AG04450 (cell line): Measurements from ENCODE around the gene FSTL1. TPM values are rescaled to one million over a fixed set of nuclear protein-coding genes. Genes with fewer than 3 reads are reported as not detected.

Experiments used
- CTCF ChIA-PET: fragments of 300-600, 350-600 bp; formaldehyde crosslinking; extraction: SDS; loops from one replicate; lab custom pipeline; 2022; ENCODE audit warnings: antibody characterized with exemption, inconsistent platforms; lab: Charles Lee
- POLR2A ChIA-PET: fragments of 350-600 bp; formaldehyde crosslinking; extraction: SDS; loops from one replicate; lab custom pipeline; 2021; ENCODE audit warnings: antibody characterized with exemption, inconsistent platforms; lab: Yijun Ruan, JAX
- DNase-seq: peaks from one replicate; pipeline ENCODE4 v3.0.0-alpha.2; 2011; ENCODE audit warnings: low read depth, low spot score
- H3K27ac ChIP-seq: one replicate; pipeline ENCODE4 v1.5.1; 2012; ENCODE audit warnings: low read depth, low read length, control low read depth
- H3K27me3 ChIP-seq: one replicate; pipeline ENCODE4 v1.6.0; 2012; ENCODE audit warnings: low read length; ENCODE audit not compliant: control insufficient read depth, insufficient read depth
- H3K4me3 ChIP-seq: 2 replicates; pipeline ENCODE4 v1.5.1; 2011; ENCODE audit warnings: mild to moderate bottlenecking, low read depth, low read length, control low read depth
- H3K9me3 ChIP-seq: 2 replicates; pipeline ENCODE4 v1.5.1; 2012; ENCODE audit warnings: low read length; ENCODE audit not compliant: control insufficient read depth, insufficient read depth
- polyA plus RNA-seq: library from polyadenylated mRNA; depleted of rRNA; stranded (reverse); fragments of >200 nt; gene quantifications from 2 replicates; pipeline ENCODE4 v1.2.3, GENCODE V29; 2011
- TF ChIP-seq, protein P1 (sequence below): IDR thresholded peaks from 2 replicates; pipeline ENCODE4 v1.5.1; 2011; ENCODE audit warnings: low read depth, low read length, control low read depth, inconsistent platforms

Gene FSTL1
- polyA plus RNA-seq, 1 experiment: 1,126 TPM

DNA sequence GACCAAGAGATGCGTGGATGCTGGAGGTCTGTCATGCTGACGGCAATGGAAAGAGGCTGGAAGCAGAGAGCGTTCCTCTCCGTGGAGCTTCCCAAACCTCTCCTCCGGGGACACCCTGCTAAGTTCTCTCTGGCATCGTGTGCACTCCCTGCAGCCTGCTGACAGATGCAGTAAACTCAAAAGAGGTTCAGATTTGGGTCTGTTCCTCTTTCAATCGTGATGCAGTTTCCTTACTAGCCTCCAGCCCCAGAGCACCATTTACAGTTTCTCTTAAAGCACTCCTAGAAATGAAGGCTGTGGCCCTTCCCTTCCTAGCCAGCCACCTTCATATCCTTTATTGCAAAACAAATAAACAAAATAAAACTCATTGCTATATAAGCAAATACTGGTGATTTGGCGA is 54.3 kb downstream of the FSTL1 start:
- no peaks in the 10 kb centered on the region for H3K27me3 ChIP-seq
- ChIA-PET CTCF (no interaction called here), POLR2A (interaction anchor here (1.3 kb wide), 1 partner anchor 47 kb away, joined by 8 read pairs; the partner anchor contains the start of gene LRRC58)
- no peak for DNase-seq
- TF ChIP-seq, protein P1, sequence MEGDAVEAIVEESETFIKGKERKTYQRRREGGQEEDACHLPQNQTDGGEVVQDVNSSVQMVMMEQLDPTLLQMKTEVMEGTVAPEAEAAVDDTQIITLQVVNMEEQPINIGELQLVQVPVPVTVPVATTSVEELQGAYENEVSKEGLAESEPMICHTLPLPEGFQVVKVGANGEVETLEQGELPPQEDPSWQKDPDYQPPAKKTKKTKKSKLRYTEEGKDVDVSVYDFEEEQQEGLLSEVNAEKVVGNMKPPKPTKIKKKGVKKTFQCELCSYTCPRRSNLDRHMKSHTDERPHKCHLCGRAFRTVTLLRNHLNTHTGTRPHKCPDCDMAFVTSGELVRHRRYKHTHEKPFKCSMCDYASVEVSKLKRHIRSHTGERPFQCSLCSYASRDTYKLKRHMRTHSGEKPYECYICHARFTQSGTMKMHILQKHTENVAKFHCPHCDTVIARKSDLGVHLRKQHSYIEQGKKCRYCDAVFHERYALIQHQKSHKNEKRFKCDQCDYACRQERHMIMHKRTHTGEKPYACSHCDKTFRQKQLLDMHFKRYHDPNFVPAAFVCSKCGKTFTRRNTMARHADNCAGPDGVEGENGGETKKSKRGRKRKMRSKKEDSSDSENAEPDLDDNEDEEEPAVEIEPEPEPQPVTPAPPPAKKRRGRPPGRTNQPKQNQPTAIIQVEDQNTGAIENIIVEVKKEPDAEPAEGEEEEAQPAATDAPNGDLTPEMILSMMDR: no peak
- no peaks in the 10 kb centered on the region for H3K9me3 ChIP-seq
- H3K27ac ChIP-seq: no peak overlapping the region
- H3K4me3 ChIP-seq: no peak overlapping the region

DNA sequence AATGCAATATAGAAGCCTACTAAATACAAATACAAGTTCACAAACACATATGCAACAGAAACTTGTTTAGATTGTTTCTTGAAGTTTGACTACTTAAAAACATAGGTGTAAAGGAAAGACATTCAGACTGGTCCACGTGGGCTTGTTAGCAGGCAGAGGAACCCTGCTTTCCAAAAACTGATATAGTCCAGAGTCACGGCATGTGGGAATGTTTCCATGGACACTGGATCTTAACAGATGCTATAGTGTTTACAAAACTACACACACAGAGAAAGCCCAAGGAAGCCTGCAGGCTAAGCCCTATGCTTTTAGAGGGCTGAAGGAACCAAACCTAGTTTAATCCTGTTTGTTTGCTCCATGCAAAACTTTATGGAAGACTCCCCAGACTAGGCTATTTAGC is 56.4 kb downstream of the FSTL1 start:
- ChIA-PET POLR2A (no interaction called here), CTCF (interaction anchor here (0.9 kb wide), 1 partner anchor 49 kb away, joined by 3 read pairs; no protein-coding TSS in a partner anchor)
- TF ChIP-seq, protein P1: no peak
- no peak for DNase-seq
- Histone ChIP-seq H3K4me3 (no peak overlapping the region), H3K27me3 (no peaks in the 10 kb centered on the region), H3K27ac (no peak overlapping the region), H3K9me3 (no peaks in the 10 kb centered on the region)

DNA sequence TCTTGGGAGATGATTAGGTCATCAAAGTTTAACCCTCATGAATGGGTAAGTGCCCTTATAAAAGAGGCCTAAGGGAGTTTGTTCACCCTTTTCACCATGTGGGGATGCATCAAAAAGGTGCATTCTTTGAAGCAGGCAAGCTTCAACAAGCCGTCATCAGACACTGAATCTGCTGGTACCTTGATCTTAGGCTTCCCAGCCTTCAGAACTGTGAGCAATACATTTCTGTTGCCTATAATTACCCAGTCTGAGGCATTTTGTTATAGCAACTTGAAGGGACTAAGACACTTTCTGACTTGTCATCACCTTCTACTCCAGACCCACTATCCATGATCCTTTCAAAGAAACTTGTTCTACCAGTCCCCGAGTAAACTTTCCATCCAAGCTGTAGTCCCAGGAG is 57.0 kb downstream of the FSTL1 start:
- Histone ChIP-seq H3K4me3 (no peak overlapping the region), H3K27me3 (no peaks in the 10 kb centered on the region), H3K9me3 (no peaks in the 10 kb centered on the region), H3K27ac (no peak overlapping the region)
- POLR2A ChIA-PET: interaction anchor here (1.1 kb wide), 1 partner anchor 43 kb away, joined by 3 read pairs; no protein-coding TSS in a partner anchor
- TF ChIP-seq, protein P1: no peak
- no peak for DNase-seq
- CTCF ChIA-PET: interaction anchor here (0.9 kb wide), 1 partner anchor 50 kb away, joined by 3 read pairs; no protein-coding TSS in a partner anchor

DNA sequence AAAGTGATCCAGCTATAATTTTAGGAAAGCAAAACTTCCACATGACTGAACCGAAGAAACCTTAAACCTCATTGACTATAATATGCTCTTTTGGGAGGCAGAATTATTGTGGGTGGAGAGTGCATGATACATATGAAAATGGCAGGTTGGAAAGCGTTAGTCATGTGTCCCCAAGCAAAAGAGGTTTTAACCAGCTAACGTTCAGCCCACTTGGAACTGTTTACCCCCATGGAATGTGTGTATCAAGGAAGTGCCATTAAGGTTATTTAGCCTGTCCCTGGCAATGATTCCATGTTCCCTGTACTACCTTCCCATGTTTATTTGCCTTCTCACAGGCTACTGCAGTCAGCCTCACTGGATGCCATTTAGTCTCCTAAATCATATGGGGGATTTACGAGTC is 57.5 kb downstream of the FSTL1 start:
- ChIA-PET CTCF (interaction anchor here (0.9 kb wide), 1 partner anchor 148 kb away, joined by 3 read pairs; no protein-coding TSS in a partner anchor), POLR2A (interaction anchor here (1.1 kb wide), 1 partner anchor 43 kb away, joined by 3 read pairs; no protein-coding TSS in a partner anchor)
- H3K27ac ChIP-seq: no peak overlapping the region
- DNase-seq: no peak
- no peaks in the 10 kb centered on the region for H3K27me3 ChIP-seq
- TF ChIP-seq, protein P1: no peak
- no peaks in the 10 kb centered on the region for H3K9me3 ChIP-seq
- H3K4me3 ChIP-seq: no peak overlapping the region

DNA sequence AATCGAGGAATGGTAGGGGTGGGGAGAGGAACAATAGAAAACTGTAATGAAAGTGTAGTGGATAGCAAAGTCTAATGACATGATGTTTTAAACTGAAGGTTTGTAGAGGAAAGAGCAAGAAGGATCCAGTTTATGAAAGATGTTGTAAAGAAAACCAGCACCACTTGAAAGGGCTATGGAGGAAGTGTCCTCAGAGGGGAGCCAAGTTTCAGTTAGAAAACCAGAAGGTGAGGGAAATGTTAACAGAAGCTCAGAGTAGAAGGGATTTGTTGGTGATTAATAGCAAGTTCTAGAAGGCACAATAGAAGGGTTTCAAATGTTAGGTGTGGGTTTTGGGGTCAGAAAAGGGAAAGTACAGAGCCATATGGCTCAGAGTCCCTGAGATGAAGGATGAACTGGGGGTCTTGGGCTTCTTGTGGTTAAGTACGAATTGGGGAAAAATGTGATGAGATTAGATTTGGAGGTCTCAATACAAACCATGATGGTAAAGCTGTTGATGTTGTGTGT is 67.8 kb downstream of the FSTL1 start:
- ChIA-PET POLR2A (no interaction called here), CTCF (interaction anchor here (1.1 kb wide), 1 partner anchor 35 kb away, joined by 4 read pairs; no protein-coding TSS in a partner anchor)
- H3K27ac ChIP-seq: no peak overlapping the region
- TF ChIP-seq, protein P1: no peak
- peaks cover 3% of the 10 kb centered on the region for H3K27me3 ChIP-seq
- no peak overlapping the region for H3K4me3 ChIP-seq
- H3K9me3 ChIP-seq: no peaks in the 10 kb centered on the region
- no peak for DNase-seq
